Astrocyte (in vitro differentiated cells and primary cell): ENCODE measurements around the gene SND1. TPM values are rescaled to one million over a fixed set of nuclear protein-coding genes. Genes with fewer than 3 reads are reported as not detected.
A peak's percentile ranks its signal among the peaks of the same experiment; 100 is the strongest.

Experiments
- DNase-seq: peaks from one replicate; pipeline ENCODE4 v3.0.0-alpha.2; 2010; ENCODE audit warnings: low read depth
- FAIRE-seq: peaks from 2 replicates; lab custom pipeline; 2011; peaks lifted over from hg19 to GRCh38; lab: Jason Lieb, UNC
- H2AFZ ChIP-seq: 2 replicates; pipeline ENCODE4 v1.6.0; 2012; ENCODE audit warnings: low read depth, low read length, inconsistent platforms
- H3K27ac ChIP-seq: 2 replicates; pipeline ENCODE4 v1.5.1; 2011; ENCODE audit warnings: low read depth, low read length, inconsistent platforms
- H3K27me3 ChIP-seq: 2 replicates; pipeline ENCODE4 v1.6.0; 2011; ENCODE audit warnings: low read length, inconsistent platforms; ENCODE audit not compliant: insufficient read depth
- H3K36me3 ChIP-seq: 2 replicates; pipeline ENCODE4 v1.5.1; 2011; ENCODE audit warnings: low read length, inconsistent platforms; ENCODE audit not compliant: insufficient read depth
- H3K4me1 ChIP-seq: 2 replicates; pipeline ENCODE4 v1.5.1; 2011; ENCODE audit warnings: low read length, inconsistent platforms; ENCODE audit not compliant: insufficient read depth
- H3K4me2 ChIP-seq: 2 replicates; pipeline ENCODE4 v1.6.0; 2012; ENCODE audit warnings: low read length, inconsistent platforms
- H3K4me3 ChIP-seq: 2 replicates; pipeline ENCODE4 v1.5.1; 2011; ENCODE audit warnings: low read depth, mild to moderate bottlenecking, low read length, inconsistent platforms; ENCODE audit not compliant: insufficient read depth
- H3K79me2 ChIP-seq: 2 replicates; pipeline ENCODE4 v1.6.0; 2012; ENCODE audit warnings: mild to moderate bottlenecking, low read length, inconsistent platforms; ENCODE audit not compliant: insufficient read depth
- H3K9ac ChIP-seq: 2 replicates; pipeline ENCODE4 v1.6.0; 2012; ENCODE audit warnings: mild to moderate bottlenecking, low read length, inconsistent platforms
- H3K9me3 ChIP-seq: 2 replicates; pipeline ENCODE4 v1.5.1; 2012; ENCODE audit warnings: low read depth, mild to moderate bottlenecking, low read length, inconsistent platforms; ENCODE audit not compliant: insufficient read depth
- H4K20me1 ChIP-seq: 2 replicates; pipeline ENCODE4 v1.6.0; 2012; ENCODE audit warnings: low read length, inconsistent platforms; ENCODE audit not compliant: insufficient read depth
- H3K27ac Mint-ChIP-seq: one replicate; pipeline ENCODE4 v1.8.0; 2021; ENCODE audit warnings: mild to moderate bottlenecking, mixed read lengths; ENCODE audit not compliant: unreplicated experiment
- H3K27me3 Mint-ChIP-seq: one replicate; pipeline ENCODE4 v1.8.0; 2021; ENCODE audit warnings: low read depth, mixed read lengths; ENCODE audit not compliant: unreplicated experiment
- H3K36me3 Mint-ChIP-seq: one replicate; pipeline ENCODE4 v1.8.0; 2021; ENCODE audit warnings: low read depth, mixed read lengths; ENCODE audit not compliant: unreplicated experiment
- H3K4me1 Mint-ChIP-seq: one replicate; pipeline ENCODE4 v1.8.0; 2021; ENCODE audit warnings: low read depth, mixed read lengths; ENCODE audit not compliant: unreplicated experiment
- H3K4me3 Mint-ChIP-seq: one replicate; pipeline ENCODE4 v1.8.0; 2021; ENCODE audit warnings: mild to moderate bottlenecking, moderate library complexity, mixed read lengths; ENCODE audit not compliant: unreplicated experiment
- H3K9me3 Mint-ChIP-seq: one replicate; pipeline ENCODE4 v1.8.0; 2021; ENCODE audit warnings: mild to moderate bottlenecking, mixed read lengths; ENCODE audit not compliant: unreplicated experiment
- EZH2 ChIP-seq: IDR thresholded peaks from 2 replicates; pipeline ENCODE4 v1.6.1; 2012; ENCODE audit warnings: mild to moderate bottlenecking, low read length, inconsistent platforms; ENCODE audit not compliant: insufficient read depth
- total RNA-seq: library from RNA; stranded (reverse); gene quantifications from 2 replicates; pipeline ENCODE4 v1.2.1, GENCODE V29; 2021
- TF ChIP-seq, protein P1 (sequence below): IDR thresholded peaks from 2 replicates; pipeline ENCODE4 v1.5.1; 2011; ENCODE audit warnings: low read depth, mild to moderate bottlenecking, inconsistent platforms, low read length, moderate library complexity; ENCODE audit not compliant: insufficient read depth

SND1 gene
- total RNA-seq, 1 donor from 2014 or later: 267 TPM

DNA sequence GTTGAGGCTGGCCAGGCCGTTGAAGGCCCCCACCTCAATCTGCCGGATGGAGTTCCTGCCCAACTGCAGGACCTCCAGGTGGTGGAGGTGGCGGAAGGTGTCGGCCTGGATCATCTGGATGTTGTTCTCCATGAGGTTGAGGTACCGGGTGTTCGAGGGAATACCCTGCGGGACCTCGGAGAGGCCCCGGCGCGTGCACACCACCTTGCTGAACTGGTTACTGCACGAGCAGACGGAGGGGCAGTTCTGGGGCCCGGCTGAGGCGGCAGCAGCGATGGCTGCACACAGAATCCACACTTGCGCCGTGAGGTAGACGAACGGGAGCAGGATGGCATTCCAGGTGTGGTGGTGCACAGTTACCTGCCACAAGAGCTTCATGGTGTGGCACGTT is 378.3 kb downstream of the SND1 start:
- Mint-ChIP-seq H3K9me3 (no peaks in the 10 kb centered on the region), H3K27me3 (no peaks in the 10 kb centered on the region), H3K36me3 (peaks cover 6% of the 10 kb centered on the region), H3K27ac (peak overlapping the region; percentile 58), H3K4me3 (peak overlapping the region; percentile 62), H3K4me1 (peaks cover 44% of the 10 kb centered on the region)
- H3K9me3 ChIP-seq: no peaks in the 10 kb centered on the region
- H2AFZ ChIP-seq: no peak overlapping the region
- H3K4me1 ChIP-seq: peaks cover 27% of the 10 kb centered on the region
- H3K27ac ChIP-seq: no peak overlapping the region
- peak overlapping the region; percentile 89 for H3K4me2 ChIP-seq
- no peak overlapping the region for H3K9ac ChIP-seq
- H3K79me2 ChIP-seq: peaks cover 22% of the 10 kb centered on the region
- H3K4me3 ChIP-seq: peak overlapping the region; percentile 21
- DNase-seq (no peak), FAIRE-seq (no peak)
- H3K27me3 ChIP-seq: no peaks in the 10 kb centered on the region
- peaks cover 82% of the 10 kb centered on the region for H4K20me1 ChIP-seq
- TF ChIP-seq, protein P1, sequence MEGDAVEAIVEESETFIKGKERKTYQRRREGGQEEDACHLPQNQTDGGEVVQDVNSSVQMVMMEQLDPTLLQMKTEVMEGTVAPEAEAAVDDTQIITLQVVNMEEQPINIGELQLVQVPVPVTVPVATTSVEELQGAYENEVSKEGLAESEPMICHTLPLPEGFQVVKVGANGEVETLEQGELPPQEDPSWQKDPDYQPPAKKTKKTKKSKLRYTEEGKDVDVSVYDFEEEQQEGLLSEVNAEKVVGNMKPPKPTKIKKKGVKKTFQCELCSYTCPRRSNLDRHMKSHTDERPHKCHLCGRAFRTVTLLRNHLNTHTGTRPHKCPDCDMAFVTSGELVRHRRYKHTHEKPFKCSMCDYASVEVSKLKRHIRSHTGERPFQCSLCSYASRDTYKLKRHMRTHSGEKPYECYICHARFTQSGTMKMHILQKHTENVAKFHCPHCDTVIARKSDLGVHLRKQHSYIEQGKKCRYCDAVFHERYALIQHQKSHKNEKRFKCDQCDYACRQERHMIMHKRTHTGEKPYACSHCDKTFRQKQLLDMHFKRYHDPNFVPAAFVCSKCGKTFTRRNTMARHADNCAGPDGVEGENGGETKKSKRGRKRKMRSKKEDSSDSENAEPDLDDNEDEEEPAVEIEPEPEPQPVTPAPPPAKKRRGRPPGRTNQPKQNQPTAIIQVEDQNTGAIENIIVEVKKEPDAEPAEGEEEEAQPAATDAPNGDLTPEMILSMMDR: no peak
- no peak for TF ChIP-seq EZH2
- no peaks in the 10 kb centered on the region for H3K36me3 ChIP-seq

DNA sequence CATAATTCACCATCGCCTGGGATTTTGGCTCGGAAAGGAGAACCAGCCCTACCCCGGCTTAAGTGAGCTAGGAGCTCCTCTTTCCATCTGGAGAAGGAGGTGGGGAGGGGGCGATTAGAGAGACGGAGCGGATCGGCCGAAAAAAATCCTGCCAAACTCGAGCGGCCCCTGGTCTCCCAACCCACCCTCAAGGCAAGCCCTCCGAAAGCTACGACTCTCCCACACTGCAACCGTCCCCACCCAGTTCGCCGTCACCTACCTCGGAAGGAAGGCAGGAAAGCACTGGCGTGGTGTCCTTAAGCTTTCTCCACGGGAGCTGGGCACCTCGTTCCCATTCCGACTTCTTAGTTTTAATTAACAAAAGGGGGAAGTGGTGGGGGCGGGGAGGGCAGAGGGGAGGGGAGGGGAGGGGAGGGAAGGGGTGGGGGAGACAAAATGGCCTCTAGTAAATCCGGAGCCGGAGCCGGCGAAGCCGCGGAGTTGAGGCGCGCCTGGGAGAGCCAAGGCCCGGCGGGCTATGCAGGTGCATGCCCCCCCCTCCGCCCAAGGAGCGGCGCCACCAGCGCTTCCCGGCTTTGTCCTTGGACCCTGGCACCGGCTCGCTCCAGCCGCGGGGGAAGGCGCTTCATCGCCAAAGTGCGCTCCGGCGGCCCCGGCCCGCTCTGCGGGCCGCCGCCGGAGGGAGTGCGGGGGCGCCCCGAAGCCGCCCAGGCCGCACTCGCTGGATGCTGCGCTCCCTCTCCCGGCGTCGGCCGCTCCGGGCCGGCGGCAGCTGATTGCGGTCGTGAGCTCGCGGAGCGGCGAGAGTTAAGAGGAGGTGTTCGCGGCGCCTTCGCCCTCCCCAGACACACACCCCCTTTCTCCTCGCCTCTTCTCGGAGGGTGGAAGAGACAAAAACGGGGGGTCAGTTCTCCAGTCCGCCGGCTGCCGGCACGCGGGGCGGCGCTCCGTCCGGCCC is 378.9 kb downstream of the SND1 start, which contains the start of gene LRRC4:
TSS of gene LRRC4 (minus strand) at position 784 of the 958 bp plus-strand sequence. CDS start 797 bp downstream, outside the sequence.
- peaks cover 20% of the 10 kb centered on the region for H3K4me1 ChIP-seq
- peak within 1 kb of the TSS; percentile 73 for H3K9ac ChIP-seq
- H3K9me3 Mint-ChIP-seq: no peaks in the 10 kb centered on the region
- H3K9me3 ChIP-seq: no peaks in the 10 kb centered on the region
- peak within 1 kb of the TSS; percentile 76 for H3K4me3 Mint-ChIP-seq
- no peaks in the 10 kb centered on the region for H3K27me3 ChIP-seq
- peak; percentile 31 for DNase-seq
- TF ChIP-seq, protein P1: no peak
- TF ChIP-seq EZH2: no peak
- H3K4me2 ChIP-seq: peak within 1 kb of the TSS; percentile 89
- H3K27ac ChIP-seq: peak within 1 kb of the TSS; percentile 21
- no peaks in the 10 kb centered on the region for H3K27me3 Mint-ChIP-seq
- peaks cover 40% of the 10 kb centered on the region for H3K4me1 Mint-ChIP-seq
- H4K20me1 ChIP-seq: peaks cover 82% of the 10 kb centered on the region
- H3K36me3 ChIP-seq: no peaks in the 10 kb centered on the region
- peaks cover 11% of the 10 kb centered on the region for H3K36me3 Mint-ChIP-seq
- peak within 1 kb of the TSS; percentile 54 for H3K4me3 ChIP-seq
- H2AFZ ChIP-seq: peak within 1 kb of the TSS; percentile 0
- peak within 1 kb of the TSS; percentile 58 for H3K27ac Mint-ChIP-seq
- FAIRE-seq: no peak
- H3K79me2 ChIP-seq: peaks cover 22% of the 10 kb centered on the region
